Kidney glomerular epithelial cell (primary cell): Measurements from ENCODE around the gene CBARP.

Source experiments
- DNase-seq: peaks from one replicate; lab custom pipeline; 2025; lab: John Stamatoyannopoulos, UW

CBARP gene

GRCh38 chr19:1237754-1238368, at the start of gene CBARP:
CBARP (minus strand) TSS chr19:1238005; CDS start chr19:1236100, 1,905 bp downstream.
- no peak for DNase-seq

- no peak for DNase-seq
Observed at GRCh38 chr19:1286487-1287353, 48.9 kb upstream of the CBARP start.

- DNase-seq: no peak
Observed at GRCh38 chr19:1285737-1286360, 48.0 kb upstream of the CBARP start, which contains the start of gene EFNA2. EFNA2 (plus strand) TSS chr19:1285873; CDS start chr19:1286169, 296 bp downstream.

GRCh38 chr19:1284979-1285736, 47.4 kb upstream of the CBARP start:
- no peak for DNase-seq

- DNase-seq: no peak
Observed at GRCh38 chr19:1284293-1284978, 46.6 kb upstream of the CBARP start.

- no peak for DNase-seq
Observed at GRCh38 chr19:1283917-1284292, 46.1 kb upstream of the CBARP start.

GRCh38 chr19:1283207-1283916, 45.6 kb upstream of the CBARP start:
- DNase-seq: no peak

GRCh38 chr19:1282588-1283206, 44.9 kb upstream of the CBARP start:
- no peak for DNase-seq

- no peak for DNase-seq
Observed at GRCh38 chr19:1281569-1282287, 43.9 kb upstream of the CBARP start.

GRCh38 chr19:1280636-1281568, 43.1 kb upstream of the CBARP start:
- DNase-seq: no peak

- peak; percentile 56 for DNase-seq
Observed at GRCh38 chr19:1279782-1280341, 42.1 kb upstream of the CBARP start.

- no peak for DNase-seq
Observed at GRCh38 chr19:1278713-1279660, 41.2 kb upstream of the CBARP start.

- no peak for DNase-seq
Observed at GRCh38 chr19:1278074-1278473, 40.3 kb upstream of the CBARP start.

- DNase-seq: no peak
Observed at GRCh38 chr19:1277061-1277460, 39.3 kb upstream of the CBARP start.

GRCh38 chr19:1276628-1277022, 38.8 kb upstream of the CBARP start:
- DNase-seq: no peak

- DNase-seq: no peak
Observed at GRCh38 chr19:1275976-1276627, 38.3 kb upstream of the CBARP start.
